NCI-H146 treated with DMSO at 0.1 percent for 48 hours (cell line): Measurements from ENCODE around the gene ILKAP.
A peak's percentile ranks its signal among the peaks of the same experiment; 100 is the strongest.

Source experiments
- DNase-seq: peaks from one replicate; lab custom pipeline; 2025; ENCODE audit not compliant: unreplicated experiment; lab: John Stamatoyannopoulos, UW

ILKAP gene

DNA sequence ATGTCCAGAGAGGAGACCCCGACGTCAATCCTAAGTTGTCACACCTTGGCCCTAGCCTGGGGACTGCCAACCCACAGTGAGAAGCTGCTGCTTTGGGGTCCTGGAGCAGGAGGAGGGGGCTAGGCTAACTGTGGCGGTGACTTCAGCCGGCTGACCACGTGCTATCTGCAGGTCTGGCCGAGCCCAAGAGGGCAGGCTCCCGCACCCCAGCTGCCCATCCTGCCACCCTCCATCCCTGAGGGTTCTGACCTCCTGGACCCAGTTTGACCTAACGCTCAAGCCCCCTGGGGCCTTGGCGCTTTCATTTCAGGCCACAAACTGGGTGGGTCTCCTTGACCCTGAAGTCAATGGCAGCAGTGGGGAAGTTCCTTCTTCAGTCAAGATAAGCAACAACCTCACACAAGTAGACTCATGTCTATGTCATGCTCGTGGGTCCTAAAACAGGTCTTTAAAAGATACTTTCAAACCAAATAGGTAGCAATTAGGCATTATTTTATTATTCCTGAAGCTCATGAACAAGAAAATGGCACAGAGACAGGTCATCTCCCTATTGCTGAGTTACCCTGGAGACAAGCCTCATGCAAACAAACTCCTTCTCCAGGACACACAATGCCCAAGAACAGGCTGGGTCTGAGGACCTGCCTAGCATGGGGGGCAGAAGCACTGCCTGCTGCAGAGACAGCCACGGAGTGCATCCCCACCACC is 34.1 kb upstream of the ILKAP start:
- no peak for DNase-seq

DNA sequence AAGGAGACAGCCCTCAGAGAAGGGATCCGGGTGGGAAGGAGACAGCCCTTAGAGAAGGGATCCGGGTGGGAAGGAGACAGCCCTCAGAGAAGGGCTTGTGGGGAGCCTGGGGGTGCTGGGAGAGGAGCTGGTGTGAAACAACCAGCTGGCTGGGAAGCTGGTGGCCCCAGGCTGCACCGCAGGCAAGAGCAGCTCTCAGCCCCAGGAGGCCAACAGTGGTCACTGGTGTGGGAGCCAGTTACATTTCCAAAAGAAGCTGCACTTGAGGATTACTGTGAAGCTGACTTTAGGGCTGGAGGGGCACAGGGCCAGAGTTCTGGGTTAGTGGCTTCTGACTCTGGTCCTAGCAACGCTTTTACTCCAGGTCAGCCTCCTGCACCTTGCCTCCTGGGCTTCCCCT is 33.1 kb upstream of the ILKAP start:
- DNase-seq: no peak

DNA sequence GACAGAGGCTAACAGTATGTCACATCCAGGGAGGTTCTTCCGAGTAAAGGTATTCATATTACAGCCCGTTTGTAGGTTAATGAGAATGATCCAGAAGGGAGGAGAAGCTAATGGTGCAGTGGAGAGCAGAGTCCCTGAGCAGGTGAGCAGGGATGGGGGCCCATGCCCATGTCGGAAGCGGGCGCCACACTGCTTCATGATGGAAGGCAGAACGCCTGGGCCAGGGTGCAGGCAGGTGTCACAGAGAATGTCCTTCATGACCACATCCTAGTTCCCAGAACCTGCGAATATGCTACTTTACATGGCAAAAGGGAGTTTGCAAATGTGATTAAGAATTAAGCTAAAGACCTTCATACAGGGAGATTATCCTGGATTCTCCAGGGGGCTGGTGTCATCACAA is 32.4 kb upstream of the ILKAP start:
- DNase-seq: no peak

DNA sequence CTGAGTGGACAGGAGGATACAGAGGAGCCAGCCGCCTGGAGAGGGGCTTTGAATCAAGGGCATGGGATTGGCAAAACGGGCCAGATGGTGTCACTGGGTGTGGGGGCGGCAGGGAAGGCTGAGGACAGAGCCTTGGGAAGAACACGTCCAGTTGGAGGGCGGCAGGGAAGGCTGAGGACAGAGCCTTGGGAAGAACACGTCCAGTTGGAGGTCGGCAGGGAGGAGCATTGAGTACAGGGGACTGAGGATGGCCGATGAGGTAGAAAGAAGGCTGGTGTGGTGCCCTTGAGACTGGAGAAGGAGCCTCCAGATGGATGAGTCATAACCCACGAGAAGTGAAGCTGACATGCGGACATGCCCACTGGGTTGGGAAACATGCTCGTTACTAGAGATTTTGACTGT is 31.8 kb upstream of the ILKAP start:
- DNase-seq: no peak

DNA sequence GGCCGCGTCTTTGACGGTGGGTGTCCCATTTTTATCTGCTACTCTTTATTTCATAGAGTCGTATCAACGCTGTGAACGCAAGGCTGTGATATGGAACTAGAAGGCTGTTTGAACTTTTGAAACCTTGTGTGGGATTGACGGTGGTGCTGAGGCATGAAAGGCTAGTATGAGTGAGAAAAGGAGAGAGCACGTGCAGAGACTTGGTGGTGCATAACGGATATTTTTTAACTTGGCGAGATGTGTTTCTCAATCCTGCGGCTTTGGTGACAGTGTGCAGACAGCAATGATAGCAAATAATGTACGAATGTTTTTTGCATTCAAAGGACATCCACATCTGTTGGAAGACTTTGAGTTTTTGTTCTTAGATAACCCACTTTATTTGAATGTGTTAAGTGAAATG is 30.1 kb upstream of the ILKAP start:
- no peak for DNase-seq

DNA sequence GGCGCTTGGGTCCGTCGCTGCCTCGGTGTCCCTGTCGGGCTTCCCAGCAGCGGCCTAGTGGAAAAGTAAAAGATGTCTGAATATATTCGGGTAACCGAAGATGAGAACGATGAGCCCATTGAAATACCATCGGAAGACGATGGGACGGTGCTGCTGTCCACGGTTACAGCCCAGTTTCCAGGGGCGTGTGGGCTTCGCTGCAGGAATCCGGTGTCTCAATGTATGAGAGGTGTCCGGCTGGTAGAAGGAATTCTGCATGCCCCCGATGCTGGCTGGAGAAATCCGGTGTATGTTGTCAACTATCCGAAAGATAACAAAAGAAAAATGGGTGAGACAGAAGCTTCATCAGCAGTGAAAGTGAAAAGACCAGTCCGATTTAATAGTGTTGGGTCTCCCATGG is 28.3 kb upstream of the ILKAP start:
- no peak for DNase-seq

DNA sequence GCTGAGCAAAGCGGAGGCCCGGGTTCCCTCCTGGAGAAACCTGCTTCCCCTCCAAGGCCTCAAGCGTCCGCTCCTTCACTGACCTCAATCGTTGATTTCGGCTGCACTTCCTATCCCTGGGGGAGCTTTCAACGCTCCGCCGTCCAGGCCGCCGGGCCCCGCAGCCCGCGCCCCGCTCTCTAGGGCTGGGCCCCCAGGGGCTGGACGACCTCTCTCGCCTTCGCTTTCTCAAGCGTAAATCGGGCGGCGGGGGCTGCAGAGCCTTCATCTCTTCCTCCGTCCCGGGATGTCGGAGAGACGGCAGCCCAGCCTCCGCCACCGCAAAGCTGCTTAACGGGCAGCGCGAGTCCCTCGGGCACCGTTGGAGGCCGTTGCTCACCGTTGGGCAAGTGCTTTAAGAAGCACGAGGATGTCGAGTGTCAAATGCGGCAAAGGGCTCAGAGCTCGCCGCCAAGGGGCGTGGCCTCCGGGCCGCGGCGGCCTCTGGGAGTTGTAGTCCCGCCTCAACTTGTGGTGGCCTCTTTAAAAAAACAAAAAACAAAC is 27.8 kb upstream of the ILKAP start:
- DNase-seq: peak; percentile 25

DNA sequence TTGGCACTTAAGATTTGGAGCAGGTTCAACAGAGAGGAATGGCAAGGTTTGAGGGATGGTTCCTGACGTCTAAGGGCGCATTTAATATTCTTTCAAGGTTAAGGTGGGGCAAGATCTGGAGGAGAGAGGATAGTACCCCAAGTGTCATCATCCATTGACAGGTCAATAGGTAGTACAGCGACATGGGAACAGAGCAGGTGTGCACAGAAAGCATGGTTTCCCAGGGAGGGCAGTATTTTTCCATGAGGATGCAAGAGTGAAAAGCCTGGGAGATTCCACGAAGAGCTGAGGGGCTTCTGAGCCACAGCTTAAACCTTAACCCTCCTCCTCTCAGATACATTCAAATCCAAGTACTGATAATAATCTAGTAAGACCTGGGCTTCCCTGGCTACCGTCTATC is 27.2 kb upstream of the ILKAP start:
- DNase-seq: no peak

DNA sequence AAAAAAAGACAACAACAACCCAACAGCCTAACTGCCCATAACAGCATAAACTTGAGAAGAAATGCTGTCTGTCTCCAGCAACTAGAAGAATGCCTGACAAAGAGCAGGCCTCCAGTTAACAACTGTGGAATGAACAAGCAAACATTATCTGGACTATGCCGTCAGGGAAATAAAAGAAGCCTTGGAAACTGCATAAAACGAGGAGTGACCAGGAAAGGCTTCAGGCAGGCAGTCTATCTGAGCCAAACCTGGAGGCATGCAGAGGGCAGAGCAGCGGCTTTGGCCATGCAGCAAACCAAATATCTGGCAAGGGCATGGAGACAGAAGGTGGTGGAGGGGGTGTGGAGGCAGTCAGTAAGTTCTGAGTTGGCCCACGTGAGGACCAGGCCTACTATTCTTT is 25.2 kb upstream of the ILKAP start:
- DNase-seq: no peak

DNA sequence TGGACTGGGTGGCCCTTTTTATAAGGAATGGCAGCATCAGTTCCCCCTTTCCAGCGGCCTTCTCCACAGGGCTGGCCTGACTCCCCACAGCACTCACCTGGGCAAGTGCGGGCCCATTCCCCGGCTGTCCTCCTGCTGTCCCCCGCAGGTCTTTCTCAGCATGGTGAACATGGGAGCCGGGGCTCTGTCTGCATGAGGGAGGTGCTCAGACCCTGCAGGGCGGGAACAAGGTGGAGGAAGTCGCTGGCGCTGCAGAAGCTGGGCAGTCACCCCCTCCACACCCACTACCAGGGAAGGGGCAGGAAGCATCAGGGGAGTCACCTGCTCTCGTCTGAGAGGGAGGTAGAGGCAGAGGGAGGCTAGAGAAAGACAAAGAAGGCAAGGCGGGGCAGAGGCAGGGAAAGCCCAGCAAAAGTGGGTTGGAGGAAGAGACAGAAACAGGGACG is 24.1 kb upstream of the ILKAP start:
- DNase-seq: no peak

DNA sequence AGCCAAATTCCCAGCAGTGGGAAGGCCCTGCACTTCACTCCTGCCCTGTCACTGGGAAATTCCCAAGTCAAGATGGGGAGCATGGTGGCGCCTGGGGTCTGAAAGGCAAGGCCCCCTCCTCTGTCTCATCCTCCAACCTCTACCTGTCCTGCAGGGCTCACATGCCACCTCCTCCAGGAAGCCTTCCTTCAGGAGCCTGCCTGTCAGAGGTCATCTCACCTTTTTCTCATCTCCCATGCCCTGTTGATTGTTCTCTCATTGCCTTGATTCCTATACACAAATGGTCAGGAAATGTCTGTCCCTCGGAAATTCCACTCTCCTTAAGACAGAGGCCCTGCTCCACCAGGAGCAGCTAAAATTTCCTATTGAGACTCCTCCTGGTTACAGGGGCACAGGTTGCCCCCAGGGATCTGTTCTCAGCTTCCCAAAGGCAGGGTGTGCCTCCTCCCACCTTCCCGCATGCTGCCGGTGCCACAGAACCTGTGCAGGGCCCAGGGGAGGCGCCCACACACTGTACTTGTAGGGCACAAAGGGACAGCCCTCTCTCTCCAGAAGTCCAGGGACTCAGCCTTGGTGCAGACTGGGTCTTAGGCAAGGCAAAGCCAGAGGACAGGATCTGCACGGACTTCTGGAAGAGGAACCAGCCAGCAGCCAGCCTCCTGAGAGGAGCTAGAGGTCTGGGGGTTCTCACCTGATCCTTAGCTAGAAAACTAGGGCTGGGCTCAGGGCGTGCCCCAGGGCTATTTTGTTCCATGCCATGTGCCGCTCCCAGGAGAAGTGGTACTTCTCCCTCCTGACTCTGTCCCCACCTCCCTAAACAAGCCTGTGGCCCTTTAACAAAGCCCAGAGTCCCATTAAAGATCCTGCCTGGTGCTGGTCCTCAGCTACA is 23.4 kb upstream of the ILKAP start:
- DNase-seq: no peak

DNA sequence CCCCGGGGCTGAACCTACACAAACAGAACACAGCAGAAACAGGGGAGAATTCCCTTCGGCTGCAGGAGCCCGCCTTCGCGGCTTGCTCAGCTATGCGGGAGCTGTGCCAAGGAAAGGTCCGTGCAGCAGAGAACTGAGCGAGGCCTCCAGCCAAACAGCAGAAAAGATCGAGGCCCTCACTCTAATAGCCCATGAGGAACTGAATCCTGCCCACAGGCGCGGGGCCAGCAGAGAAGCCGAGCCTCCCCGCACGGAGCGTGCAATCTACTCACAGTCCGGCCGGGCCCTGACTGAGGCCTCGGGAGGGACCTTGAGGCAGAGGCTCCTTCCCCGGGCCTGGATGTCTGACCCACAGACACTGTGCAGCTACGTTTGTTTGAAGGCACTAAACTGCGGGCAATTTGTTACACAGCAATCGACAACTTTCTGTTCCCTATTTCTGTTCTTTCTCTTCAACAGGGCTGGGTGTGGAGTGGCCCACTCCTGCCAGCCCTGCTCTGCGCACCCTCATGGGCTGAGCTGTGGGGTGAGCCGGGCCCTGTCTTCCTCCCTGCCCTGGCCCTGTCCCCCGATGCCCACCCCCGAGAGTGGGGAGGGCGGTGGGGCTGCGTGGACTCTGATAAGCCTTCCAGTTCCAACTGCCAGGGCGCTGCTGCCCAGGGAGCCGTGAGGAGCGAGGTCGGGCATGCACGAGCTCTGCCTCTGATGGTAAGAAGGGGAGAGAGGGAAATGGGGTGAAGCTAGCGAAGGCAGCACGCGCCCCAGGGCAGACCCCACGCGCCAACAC is 22.6 kb upstream of the ILKAP start:
- no peak for DNase-seq

DNA sequence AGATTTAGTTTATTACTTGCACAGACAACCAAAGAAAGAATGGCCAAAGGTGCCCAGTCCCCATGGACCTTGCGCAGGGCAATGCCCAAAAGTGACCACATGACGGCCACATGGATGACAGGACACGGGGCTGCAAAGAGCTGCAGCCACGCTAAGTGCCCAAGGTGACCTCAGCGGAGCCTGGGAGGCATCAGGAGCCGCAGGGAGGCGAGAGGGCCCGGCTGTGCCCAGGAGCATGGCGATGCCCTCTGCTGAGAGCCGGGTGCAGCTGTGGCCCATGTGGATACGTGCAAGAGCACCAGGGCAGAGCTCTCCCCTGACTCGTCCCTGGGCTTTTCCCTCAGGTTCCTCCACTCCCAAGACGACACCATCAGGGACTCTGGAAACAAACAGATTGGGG is 21.6 kb upstream of the ILKAP start:
- no peak for DNase-seq

DNA sequence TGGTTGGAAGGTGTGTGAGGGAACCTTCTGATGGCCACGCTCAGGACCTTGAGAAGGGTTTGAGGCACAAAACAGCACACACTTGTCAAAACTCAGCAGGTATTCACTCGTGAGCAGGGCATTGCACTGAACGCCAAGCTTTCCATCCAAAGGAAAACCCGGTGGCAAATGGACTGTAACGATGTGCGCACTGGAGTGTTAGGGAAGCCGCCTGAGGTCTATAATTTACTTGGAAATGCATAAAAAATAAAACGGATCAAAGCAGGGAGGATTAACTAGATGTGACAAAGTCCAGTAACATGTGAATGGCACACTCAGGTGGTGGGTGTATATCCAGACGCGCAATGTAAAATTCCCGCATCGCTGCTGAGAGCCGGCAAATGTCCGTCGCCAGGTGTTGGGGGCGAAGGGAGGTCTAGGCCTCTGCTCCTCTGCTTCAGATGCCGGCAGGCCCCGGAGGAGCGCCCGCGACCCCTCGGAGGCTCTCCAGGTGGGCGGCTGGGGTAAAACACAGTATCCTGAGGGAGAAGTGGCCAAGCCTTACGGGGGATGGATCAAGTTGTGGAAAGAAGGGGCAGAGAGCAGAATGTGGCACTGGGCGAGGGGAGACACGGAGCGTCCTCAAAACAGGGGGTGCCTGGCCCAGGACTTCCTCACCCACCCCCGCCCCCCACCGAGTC is 21.0 kb upstream of the ILKAP start:
- DNase-seq: no peak

DNA sequence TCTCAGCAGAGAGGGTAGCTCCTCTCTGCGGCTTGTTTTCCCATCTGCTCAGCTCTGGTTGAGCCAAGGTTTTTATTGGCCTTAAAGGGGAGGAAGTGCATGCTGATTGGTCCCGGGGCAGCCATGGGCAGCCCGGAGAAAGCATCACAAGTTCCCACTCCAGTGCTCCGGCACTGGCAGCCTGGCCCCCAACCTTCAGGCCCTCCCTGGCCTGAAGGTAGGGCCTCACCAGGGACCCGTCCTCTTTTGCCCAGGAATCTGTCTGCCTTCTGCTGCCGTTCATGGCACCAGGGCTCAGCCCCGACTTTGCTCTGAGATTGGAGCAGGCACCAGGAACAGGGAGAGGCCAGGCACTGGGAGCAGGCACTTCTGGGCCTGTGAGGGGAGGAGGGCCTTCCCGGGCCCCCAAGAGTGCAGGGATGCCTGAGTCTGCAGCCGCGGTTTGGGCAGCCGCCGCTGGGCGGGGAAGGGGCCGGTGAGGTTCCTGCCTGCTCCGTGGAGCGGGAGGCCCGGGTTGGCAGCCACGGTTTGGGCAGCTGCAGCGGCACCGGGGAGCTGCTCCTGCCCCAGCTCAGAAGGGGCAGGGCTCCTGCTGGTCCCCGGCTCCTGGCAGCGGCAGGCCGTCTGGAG is 17.5 kb upstream of the ILKAP start:
- DNase-seq: peak; percentile 30

DNA sequence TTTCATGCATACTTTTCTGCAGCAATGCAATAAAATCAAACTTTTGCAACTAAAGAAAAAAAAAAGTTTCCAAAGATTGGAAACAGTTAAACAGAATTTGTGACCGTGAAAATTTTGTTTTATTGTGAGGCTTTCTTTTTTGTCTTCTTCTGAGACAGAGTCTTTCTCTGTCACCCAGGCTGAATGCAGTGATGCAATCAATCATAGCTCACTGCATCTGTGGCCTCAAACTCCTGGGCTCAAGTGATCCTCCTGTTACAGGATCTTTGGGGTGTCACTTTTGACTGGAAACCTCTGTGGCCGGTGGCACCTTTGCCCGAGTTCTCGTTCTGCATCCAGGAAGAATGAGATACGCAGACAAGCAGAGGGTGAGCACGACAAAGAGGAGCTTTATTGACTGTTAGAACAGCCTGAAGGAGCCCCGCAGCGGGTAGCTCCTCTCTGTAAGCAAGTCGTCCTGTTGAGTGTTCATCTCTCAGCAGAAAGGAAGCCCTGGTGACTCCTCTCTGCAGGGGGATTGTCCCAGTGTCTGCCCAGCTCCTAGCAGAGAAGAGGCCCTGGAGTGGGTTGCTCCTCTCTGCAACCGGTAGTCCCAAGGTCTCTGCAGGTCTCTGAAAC is 16.9 kb upstream of the ILKAP start:
- no peak for DNase-seq

DNA sequence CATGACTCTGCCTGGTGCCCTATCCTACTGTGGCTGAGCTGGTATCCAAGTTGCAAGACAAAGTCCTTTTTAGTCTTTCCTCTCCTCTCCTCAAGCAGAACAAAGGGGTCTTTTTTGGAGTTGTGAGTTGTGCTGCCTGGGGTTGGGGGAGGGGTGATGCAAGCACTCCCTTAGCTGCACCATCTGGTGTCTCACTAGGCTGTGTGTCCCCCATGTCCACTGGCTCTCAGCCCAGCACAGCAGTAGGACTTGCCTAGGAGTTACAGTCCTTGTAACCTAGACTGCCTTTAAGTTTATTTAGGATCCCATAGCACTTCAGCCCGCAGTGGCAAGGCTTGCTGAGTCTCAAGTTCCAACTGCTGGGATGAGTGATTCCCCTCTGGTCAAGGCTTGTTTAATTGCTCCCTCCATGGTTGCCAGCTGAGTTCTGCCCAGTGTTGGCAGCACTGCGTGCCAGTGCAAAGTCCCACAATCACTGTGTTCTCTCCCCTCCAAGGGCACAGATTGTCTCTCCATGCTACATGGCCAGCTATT is 13.2 kb upstream of the ILKAP start:
- DNase-seq: no peak

DNA sequence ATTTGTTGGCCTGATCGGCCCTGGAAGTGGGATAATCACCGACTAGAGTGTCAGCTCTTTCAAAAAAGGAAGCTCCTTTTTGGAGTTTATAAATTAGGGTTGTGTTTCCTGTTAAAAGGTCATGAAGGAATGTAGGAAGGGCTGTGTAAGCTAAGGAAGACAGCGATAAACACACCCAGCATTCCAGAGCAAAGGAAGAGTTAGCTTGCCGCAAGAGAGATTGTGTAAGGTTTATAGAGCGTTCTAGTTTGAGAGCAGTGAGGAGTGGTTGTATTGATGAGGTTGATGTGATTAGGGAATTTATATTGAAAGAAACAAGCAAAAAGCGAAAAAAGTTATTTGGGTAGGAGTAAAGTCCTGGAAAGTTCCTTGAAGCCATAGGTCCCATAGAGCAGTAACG is 3.5 kb upstream of the ILKAP start:
- DNase-seq: no peak

DNA sequence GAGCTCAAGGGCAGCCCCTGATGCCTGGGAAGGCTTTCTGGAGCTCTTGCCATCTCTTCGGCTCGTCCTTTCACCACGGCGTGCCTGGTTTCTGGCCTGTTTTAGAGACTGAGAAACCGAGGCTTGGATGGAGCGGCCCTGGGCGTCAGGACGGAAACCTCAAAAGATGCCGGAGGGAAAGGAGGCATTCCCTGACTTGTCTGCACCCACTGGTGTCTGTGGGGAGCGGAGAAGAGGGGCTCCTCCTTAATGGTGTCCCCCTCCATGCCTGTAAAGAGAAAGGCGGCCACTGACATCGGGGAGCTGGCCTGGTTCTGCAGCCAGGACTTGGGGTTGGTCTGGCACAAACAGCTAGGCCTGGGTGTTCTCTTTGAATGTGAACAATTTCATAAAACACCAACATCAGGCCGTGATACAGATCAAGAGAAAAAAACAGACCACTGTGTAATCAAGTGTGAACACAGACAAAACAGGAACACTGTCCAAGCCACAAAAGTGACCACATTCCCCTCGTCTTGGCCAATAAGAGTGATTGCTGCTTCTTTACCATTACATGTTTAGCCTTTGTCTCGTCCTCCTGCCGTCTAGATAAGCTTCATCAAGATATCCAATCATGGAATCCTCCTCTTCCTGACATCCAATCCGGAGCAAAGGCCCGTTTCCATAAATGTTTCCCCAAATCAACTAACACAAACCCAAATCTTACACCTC is 633 bp upstream of the ILKAP start:
- DNase-seq: no peak
